Tibial nerve (tissue), 4 donors: ENCODE results near the gene TTN.

ENCODE experiments used
- EP300 ChIP-seq, 2 donors: sonication (generic); formaldehyde crosslinking; IDR thresholded peaks; one replicate each; pipeline ENCODE4 v1.6.1; 2017; ENCODE audit warnings: antibody characterized with exemption in 2 of 2, mild to moderate bottlenecking in 1 of 2
- POLR2A ChIP-seq, 2 donors: fragments of 450-650 bp; IDR thresholded peaks; one replicate each; pipeline ENCODE4 v1.6.1; 2017; ENCODE audit warnings: antibody characterized with exemption in 2 of 2, mild to moderate bottlenecking in 2 of 2, moderate library complexity in 2 of 2
- TF ChIP-seq, protein P1 (sequence below), 5 experiments: fragments of 200-600 bp in 3 of 5; fragments of 450-650 bp in 2 of 5; sonication (generic) in 3 of 5; IDR thresholded peaks; one replicate each; pipeline ENCODE4 v1.5.1; 2016 to 2019; ENCODE audit warnings: antibody characterized with exemption in 5 of 5, mild to moderate bottlenecking in 3 of 5, moderate library complexity in 2 of 5

DNA sequence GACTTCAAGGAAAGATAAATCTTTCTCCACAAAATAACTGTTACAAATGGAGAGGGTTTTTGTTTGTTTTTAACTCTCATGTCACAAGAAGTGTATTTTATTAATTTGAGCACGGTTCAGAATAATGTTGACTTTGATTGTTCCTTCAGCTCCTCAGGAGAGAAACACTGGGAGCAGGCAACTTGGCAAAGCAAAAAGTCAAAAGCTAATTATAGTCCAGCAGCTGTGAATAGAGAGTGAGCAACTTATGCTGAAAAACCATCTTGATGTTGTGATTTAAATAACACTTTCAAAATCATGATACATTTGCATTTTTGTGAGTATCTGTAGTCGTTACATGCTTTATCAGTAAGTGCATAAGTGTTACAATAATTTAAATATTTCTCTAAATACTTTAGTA, 37.5 kb upstream of the TTN start:
- TF ChIP-seq, protein P1, sequence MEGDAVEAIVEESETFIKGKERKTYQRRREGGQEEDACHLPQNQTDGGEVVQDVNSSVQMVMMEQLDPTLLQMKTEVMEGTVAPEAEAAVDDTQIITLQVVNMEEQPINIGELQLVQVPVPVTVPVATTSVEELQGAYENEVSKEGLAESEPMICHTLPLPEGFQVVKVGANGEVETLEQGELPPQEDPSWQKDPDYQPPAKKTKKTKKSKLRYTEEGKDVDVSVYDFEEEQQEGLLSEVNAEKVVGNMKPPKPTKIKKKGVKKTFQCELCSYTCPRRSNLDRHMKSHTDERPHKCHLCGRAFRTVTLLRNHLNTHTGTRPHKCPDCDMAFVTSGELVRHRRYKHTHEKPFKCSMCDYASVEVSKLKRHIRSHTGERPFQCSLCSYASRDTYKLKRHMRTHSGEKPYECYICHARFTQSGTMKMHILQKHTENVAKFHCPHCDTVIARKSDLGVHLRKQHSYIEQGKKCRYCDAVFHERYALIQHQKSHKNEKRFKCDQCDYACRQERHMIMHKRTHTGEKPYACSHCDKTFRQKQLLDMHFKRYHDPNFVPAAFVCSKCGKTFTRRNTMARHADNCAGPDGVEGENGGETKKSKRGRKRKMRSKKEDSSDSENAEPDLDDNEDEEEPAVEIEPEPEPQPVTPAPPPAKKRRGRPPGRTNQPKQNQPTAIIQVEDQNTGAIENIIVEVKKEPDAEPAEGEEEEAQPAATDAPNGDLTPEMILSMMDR (IDR thresholded peaks at IDR 0.05): no peak
- TF ChIP-seq POLR2A (IDR thresholded peaks at IDR 0.05): no peak
- no peak for TF ChIP-seq EP300 (IDR thresholded peaks at IDR 0.05)
